HL-60 (cell line): Measurements from ENCODE around the gene RTP2.

ENCODE experiments used
- CTCF ChIP-seq: IDR thresholded peaks from one replicate; pipeline ENCODE4 v1.5.1; 2011; ENCODE audit warnings: low read length, control low read depth, inconsistent platforms; ENCODE audit not compliant: insufficient read depth
- POLR2AphosphoS5 ChIP-seq: IDR thresholded peaks from 2 replicates; pipeline ENCODE4 v1.6.1; 2012; ENCODE audit warnings: low read depth
- SPI1 ChIP-seq: IDR thresholded peaks from 2 replicates; pipeline ENCODE4 v1.6.1; 2012; ENCODE audit warnings: low read depth, mild to moderate bottlenecking, borderline replicate concordance

GRCh38 chr3:187737006-187737367 is 34.6 kb upstream of the RTP2 start:
- no peak for TF ChIP-seq CTCF
- TF ChIP-seq SPI1 = no peak
- no peak for TF ChIP-seq POLR2AphosphoS5
